ENCODE measurements around the gene NXPH4. TPM values are rescaled to one million over a fixed set of nuclear protein-coding genes. Genes with fewer than 3 reads are reported as not detected.

The NXPH4 gene
- total and polyA plus RNA-seq, 9 donors = 0.13 to 0.20 TPM; not detected in 7

DNA sequence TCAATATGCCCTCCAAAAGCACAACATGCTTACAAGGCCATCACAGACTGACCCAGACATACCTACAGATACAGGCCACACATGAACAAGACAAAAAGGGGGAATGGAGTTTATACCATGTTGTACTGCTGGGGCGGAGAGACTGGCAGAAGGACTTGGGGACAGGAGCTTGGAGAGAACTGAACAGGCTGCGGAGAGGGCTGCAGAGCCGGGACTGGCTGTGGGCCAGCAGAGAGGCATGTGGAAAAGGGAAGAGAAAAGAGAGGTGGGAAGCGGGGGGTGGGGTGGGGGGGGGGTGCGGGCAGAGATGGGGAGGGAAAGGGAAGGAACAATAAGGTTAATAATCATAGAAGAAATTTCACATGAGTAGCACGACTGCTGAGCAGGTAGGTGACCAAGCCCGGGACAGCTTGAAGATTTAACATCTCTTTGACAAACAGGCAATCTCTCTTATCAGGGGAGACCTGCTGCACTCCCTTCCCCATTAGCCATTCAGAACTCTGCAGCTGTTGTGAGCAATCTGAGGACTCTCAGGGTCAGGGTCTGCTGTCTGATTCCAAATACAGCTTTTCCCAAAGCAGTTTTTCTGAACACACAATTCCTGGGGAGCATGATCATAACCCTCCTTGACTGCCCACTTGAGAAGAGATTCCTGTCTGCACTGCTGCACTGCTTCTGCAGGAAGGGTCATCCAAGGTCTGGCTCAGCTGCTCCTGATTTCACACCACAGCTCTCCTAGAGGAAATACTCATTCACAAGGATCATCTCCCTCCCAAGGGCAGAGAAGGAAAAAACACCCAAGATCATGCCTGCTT, 56.0 kb downstream of the NXPH4 start:
- WGBS, 3 donors = 27 to 37% (median 27%) methylated on average over 7 of the region's 7 CpGs
- intact Hi-C loops (cut with DNase I) = no loop called here
- DNase-seq = peak in 3 of 5 donors; percentile 37 to 46 (median 44)

DNA sequence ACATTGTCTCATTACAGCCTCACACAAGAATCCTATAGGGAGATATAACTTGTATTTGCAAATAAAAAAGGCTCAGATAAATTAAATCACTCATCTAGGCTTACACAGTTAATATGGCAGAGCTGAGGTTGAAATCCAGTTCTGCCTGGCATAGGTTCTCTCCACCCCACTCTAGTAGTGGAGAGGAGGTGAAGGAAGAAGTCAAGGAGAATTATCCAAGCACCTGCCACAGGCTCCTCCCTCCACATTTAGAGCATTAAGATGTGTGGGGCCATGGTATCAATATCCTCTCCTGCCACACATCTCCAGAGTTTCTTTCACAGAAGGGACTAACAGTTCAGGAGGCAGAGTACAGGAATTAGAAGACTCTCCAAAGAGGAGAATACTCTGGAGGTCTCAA, 56.9 kb downstream of the NXPH4 start:
- intact Hi-C loops (cut with DNase I) = no loop called here
- no peak for DNase-seq
- TF ChIP-seq, protein P1, sequence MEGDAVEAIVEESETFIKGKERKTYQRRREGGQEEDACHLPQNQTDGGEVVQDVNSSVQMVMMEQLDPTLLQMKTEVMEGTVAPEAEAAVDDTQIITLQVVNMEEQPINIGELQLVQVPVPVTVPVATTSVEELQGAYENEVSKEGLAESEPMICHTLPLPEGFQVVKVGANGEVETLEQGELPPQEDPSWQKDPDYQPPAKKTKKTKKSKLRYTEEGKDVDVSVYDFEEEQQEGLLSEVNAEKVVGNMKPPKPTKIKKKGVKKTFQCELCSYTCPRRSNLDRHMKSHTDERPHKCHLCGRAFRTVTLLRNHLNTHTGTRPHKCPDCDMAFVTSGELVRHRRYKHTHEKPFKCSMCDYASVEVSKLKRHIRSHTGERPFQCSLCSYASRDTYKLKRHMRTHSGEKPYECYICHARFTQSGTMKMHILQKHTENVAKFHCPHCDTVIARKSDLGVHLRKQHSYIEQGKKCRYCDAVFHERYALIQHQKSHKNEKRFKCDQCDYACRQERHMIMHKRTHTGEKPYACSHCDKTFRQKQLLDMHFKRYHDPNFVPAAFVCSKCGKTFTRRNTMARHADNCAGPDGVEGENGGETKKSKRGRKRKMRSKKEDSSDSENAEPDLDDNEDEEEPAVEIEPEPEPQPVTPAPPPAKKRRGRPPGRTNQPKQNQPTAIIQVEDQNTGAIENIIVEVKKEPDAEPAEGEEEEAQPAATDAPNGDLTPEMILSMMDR (IDR thresholded peaks at IDR 0.05) = no peak
- no peak for TF ChIP-seq EP300 (IDR thresholded peaks at IDR 0.05)
- TF ChIP-seq POLR2A (IDR thresholded peaks at IDR 0.05) = no peak
- no peaks in the 10 kb centered on the region for H3K9me3 ChIP-seq
- H3K27me3 ChIP-seq = no peaks in the 10 kb centered on the region
- no peaks in the 10 kb centered on the region for H3K36me3 ChIP-seq
- no peak overlapping the region for H3K27ac ChIP-seq
- H3K4me3 ChIP-seq = no peak overlapping the region
- peaks cover 5% of the 10 kb centered on the region for H3K4me1 ChIP-seq (ENCODE audit: insufficient read depth)

More for the DNA sequence above, 56.0 kb downstream of the NXPH4 start:
- Histone ChIP-seq H3K27me3 (no peaks in the 10 kb centered on the region), H3K4me3 (no peak overlapping the region), H3K36me3 (no peaks in the 10 kb centered on the region), H3K4me1 (ENCODE audit: insufficient read depth) (peaks cover 5% of the 10 kb centered on the region), H3K27ac (no peak overlapping the region), H3K9me3 (no peaks in the 10 kb centered on the region)
- TF ChIP-seq, protein P1 (IDR thresholded peaks at IDR 0.05) = no peak
- no peak for TF ChIP-seq EP300 (IDR thresholded peaks at IDR 0.05)

MicroRNAs encoded within 50 kb of the gene (microRNA counts, 767-probe panel; counts per million panel counts)
- 530 counts per million, percentile 78 among the panel's probes with 10 or more counts for microRNA hsa-miR-1228-3p

Small RNA genes within 50 kb of the gene (microRNA-seq; reads per million reads assigned to microRNA genes)
- gene MIR1228 = 0 to 1.1 (median 0.36) reads per million in 3 donors

Small RNA genes within 50 kb of the gene (small RNA-seq; reads per million reads assigned to genes)
- not detected for gene MIR1228

Other genes starting within 250 kb of the NXPH4 start
- gene ZBTB39, start 210.2 kb upstream of the NXPH4 start, total RNA-seq = 10 to 100 TPM in 1 of 7 donors, 1 to 10 TPM in 6; 3.3 to 10.4 (median 7.4) TPM
- 1 to 10 TPM; 2.9 to 7.1 TPM for gene ZBTB39, start 210.2 kb upstream of the NXPH4 start, polyA plus RNA-seq
- not detected for gene TAC3, start 200.3 kb upstream of the NXPH4 start, total RNA-seq
- gene TAC3, start 200.3 kb upstream of the NXPH4 start, polyA plus RNA-seq = 1 to 10 TPM in 1 of 2 donors, under 1 TPM in 1; 0.40 to 2.2 TPM
- gene MYO1A, start 166.7 kb upstream of the NXPH4 start, total RNA-seq = 1 to 10 TPM in 1 of 7 donors, under 1 TPM in 4, not detected in 2; 0.10 to 2.6 (median 0.23) TPM
- gene MYO1A, start 166.7 kb upstream of the NXPH4 start, polyA plus RNA-seq = under 1 TPM; 0.08 to 0.38 TPM
- gene NEMP1, start 138.0 kb upstream of the NXPH4 start, total RNA-seq = 10 to 100 TPM in 5 of 7 donors, 1 to 10 TPM in 2; 6.8 to 14.9 (median 10.8) TPM
- gene NEMP1, start 138.0 kb upstream of the NXPH4 start, polyA plus RNA-seq = 10 to 100 TPM in 1 of 2 donors, 1 to 10 TPM in 1; 5.8 to 11.1 TPM
- gene NAB2, start 127.7 kb upstream of the NXPH4 start, total RNA-seq = 100 to 1,000 TPM in 1 of 7 donors, 10 to 100 TPM in 6; 37.6 to 103 (median 70.8) TPM
- gene NAB2, start 127.7 kb upstream of the NXPH4 start, polyA plus RNA-seq = 10 to 100 TPM; 27.5 to 47.4 TPM
- gene STAT6, start 105.4 kb upstream of the NXPH4 start, total RNA-seq = 100 to 1,000 TPM in 5 of 7 donors, 10 to 100 TPM in 2; 67.4 to 211 (median 168) TPM
- 100 to 1,000 TPM; 145 to 158 TPM for gene STAT6, start 105.4 kb upstream of the NXPH4 start, polyA plus RNA-seq
- 100 to 1,000 TPM; 148 to 640 (median 405) TPM for gene LRP1, start 88.3 kb upstream of the NXPH4 start, total RNA-seq
- 100 to 1,000 TPM in 1 of 2 donors, 10 to 100 TPM in 1; 76.4 to 168 TPM for gene LRP1, start 88.3 kb upstream of the NXPH4 start, polyA plus RNA-seq
- gene LRP1-AS, start 69.2 kb upstream of the NXPH4 start, total RNA-seq = not detected
- not detected for gene LRP1-AS, start 69.2 kb upstream of the NXPH4 start, polyA plus RNA-seq
- 100 to 1,000 TPM in 1 of 7 donors, 10 to 100 TPM in 6; 32.3 to 185 (median 46.6) TPM for gene SHMT2, start 12.9 kb downstream of the NXPH4 start, total RNA-seq
- 10 to 100 TPM; 23.0 to 34.7 TPM for gene SHMT2, start 12.9 kb downstream of the NXPH4 start, polyA plus RNA-seq
- 1 to 10 TPM in 6 of 7 donors, under 1 TPM in 1; 0.66 to 2.3 (median 1.8) TPM for gene STAC3, start 34.4 kb downstream of the NXPH4 start, total RNA-seq
- gene STAC3, start 34.4 kb downstream of the NXPH4 start, polyA plus RNA-seq = 1 to 10 TPM in 1 of 2 donors, under 1 TPM in 1; 0.77 to 2.9 TPM
- gene R3HDM2, start 214.2 kb downstream of the NXPH4 start, total RNA-seq = 10 to 100 TPM; 24.3 to 81.4 (median 65.6) TPM
- 10 to 100 TPM; 33.5 to 66.9 TPM for gene R3HDM2, start 214.2 kb downstream of the NXPH4 start, polyA plus RNA-seq
- gene INHBC, start 218.0 kb downstream of the NXPH4 start, total RNA-seq = under 1 TPM in 2 of 7 donors, not detected in 5; 0.12 to 0.27 TPM
- gene INHBC, start 218.0 kb downstream of the NXPH4 start, polyA plus RNA-seq = under 1 TPM; 0.07 to 0.12 TPM
- not detected for gene INHBE, start 238.5 kb downstream of the NXPH4 start, total RNA-seq
- gene INHBE, start 238.5 kb downstream of the NXPH4 start, polyA plus RNA-seq = not detected
- 1 to 10 TPM in 2 of 7 donors, under 1 TPM in 4, not detected in 1; 0.48 to 4.1 (median 0.74) TPM for gene GLI1, start 243.0 kb downstream of the NXPH4 start, total RNA-seq
- gene GLI1, start 243.0 kb downstream of the NXPH4 start, polyA plus RNA-seq = 1 to 10 TPM; 2.2 to 4.1 TPM